Kidney glomerular epithelial cell (primary cell): ENCODE results near the gene IGFLR1.
"Not testable (repeated sequence)": the region's sequence is repeated elsewhere in the genome, so short reads cannot be mapped to it uniquely, and the experiment has no call there.

Source experiments
- DNase-seq: peaks from one replicate; lab custom pipeline; 2025; lab: John Stamatoyannopoulos, UW

Gene IGFLR1

DNA sequence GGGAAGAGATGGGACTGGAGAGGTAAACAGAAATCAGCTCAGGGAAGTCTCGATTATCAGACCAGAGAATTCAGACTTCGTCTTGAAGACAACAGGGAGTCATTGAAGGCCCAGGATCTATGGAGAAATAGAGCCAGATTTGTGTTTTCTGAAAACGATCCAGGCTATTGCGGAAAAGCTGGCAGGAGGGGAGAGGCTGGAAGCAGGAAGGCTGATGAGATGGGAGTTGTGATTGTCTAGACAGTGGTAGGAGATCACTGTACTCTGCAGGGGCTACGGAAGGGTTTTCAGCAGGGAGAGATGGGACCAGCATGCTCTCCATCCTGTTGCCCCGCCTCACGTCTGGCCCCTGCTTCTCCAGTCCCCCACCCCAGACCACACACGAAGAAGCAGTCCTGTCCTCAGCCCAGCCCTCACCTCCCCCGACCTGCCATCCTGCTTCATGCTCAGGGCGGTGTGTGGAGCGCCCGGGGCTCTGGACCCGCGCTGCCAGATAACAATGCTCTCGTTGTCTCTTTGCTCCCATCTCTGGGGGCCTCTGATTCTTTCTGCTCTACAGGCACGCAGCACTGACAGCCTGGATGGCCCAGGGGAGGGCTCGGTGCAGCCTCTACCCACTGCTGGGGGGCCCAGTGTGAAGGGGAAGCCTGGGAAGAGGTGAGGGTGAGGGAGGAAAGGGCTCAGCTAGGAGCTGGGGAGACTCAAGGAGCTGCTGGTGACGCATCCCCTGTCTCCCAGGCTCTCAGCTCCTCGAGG lies 35.0 kb upstream of the IGFLR1 start:
- no peak for DNase-seq

DNA sequence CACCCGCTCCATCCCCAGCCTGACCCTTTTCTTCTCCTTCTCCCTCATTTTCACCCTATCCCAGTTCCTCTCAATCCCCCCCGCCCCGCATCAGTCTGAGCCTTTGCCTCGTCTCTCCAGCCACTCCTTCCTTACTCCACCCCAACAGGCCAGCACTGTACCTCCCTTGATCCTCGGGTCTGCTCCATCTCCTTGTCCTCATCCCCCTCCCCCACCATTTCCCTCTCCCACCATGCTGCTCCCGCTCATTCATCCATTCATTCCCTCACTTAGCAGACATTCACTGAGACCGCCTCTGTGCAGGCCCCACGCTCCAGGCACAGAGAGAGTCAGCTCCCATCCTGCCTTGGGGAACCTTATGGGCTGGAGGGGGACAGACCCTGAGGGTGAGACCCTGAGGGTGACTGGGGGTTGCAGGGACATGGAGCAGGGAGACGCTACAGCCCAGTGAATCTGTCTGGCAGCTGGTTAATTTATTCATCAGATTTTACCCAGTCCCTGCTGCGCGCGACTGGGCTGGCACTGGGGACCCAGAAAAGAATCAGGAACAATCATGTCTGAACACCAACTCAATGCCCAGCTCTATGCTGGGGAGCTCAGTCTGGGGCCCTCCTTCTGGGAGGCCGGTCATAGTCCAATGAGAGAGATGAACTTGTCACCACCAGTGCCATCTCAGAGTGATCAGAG lies 34.0 kb upstream of the IGFLR1 start:
- no peak for DNase-seq

DNA sequence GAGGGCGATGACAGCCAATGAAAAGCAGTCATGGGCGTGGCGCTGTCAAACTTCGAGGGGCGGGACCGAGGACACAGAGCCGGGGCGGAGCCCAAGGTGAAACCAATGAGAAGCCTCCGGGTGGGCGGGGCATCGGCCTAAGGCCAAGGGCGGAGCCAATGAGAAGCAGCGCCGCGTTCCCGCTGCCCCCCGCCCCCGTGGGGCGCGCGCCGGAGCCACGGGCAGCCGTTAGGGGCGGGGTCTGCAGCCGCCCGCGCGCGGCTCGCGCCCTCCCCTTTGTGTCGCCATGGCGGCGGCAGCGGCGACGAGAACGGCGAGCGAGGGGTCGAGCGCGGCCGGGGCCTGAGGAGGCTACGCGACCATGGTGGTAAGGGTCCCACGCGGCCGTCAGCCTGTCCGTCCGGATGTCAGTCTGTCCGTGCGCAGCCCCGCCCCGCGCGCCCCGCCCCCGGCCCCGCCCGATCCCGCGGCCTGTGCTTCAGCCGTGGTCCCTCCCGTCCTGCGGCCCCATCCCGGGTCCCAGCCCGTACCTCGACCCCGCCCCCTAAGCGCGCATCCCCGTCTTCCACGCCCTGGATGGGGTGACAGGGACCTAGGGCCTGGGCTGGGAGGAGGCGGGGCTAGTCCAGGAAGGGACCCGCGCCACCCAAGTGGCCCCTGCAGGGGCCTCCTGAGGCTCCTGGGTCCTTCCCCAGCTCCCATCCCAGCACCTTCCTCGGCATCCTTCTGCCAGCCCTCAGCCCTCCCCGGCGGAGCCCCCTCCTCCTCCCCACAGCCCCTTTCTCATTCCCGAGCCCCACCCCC lies 33.2 kb upstream of the IGFLR1 start, which contains the start of gene ARHGAP33:
TSS of gene ARHGAP33 (plus strand) at position 267 of the 804 bp plus-strand sequence. CDS start at position 362, 95 bp downstream.
- DNase-seq = peak; percentile 96

DNA sequence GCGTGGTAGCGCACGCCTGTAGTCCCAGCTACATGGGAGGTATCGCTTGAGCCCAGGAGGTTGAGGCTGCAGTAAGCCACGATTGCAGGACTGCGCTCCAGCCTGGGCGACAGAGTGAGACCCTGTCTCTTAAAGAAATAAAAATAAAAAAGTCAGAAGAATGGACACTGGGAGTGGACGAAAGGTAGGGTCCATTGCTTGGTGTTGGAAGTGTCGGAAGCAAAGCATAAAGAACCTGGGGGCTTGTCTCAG lies 32.7 kb upstream of the IGFLR1 start:
- no peak for DNase-seq

DNA sequence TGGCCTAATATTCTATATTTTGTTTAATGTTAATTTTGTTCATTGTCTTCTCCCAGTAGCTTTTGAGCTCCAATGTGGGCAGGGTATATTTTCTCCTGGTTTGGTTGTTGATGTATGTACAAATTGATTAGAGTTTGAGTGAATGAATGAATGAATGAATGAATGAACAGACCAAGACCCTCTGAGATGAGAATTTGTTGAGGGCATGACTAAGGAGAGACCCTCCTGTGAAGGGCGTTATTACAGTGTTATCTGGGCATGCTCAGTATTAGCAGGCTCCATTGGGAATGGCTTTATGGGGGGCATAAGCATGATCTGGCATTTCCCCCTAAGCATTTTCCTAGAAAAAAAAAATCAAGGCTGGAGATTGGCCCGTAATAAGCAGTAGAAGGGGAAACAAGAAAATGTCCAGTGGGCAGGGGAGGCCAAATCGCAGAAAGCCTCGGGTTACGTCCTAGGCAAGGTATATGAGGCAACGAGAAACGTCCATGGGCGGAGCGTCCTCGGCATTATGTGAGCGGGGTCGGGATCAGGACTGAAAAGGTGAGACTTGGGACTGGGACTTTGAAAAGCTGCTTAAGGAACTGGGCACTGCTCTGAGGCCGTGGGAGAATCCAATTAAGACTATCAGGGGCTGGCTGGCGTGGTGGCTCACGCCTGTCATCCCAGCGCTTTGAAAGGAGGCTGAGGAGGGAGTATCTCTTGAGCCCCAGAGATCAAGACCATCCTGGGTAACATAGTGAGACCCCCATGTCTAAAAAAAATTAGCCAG lies 32.2 kb upstream of the IGFLR1 start:
- DNase-seq = no peak

DNA sequence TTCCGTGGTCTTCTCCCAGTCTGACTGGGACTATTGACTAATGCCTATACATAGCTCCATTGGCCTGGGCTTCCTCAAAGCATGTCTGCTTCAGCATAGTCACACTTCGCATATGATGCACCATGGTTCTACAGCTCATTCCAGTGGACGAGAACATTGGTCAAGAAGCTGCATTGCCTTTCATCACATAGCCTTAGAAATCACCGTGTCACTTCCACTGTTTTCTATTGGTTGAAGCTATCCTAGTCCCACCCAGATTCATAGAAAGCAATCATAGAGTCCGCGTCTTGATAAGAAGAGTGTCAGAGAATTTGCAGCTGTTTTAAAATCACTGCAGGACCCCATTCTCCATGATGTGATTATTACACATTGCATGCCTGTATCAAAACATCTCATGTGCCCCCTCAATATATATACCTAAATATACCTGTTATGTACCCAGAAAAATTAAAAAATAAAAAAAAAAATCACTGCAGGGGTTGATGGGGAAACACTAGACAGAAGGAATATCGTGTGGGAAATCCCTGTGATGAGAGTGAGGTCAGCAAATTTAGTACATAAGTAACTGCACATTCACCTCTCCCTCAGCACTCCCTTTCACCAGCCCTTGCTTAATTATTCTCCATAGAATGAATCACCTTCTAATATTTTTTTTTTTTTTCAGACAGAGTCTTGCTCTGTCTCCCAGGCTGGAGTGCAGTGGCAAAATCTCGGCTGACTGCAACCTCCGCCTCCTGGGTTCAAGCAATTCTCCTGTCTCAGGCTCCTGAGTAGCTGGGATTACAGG lies 31.0 kb upstream of the IGFLR1 start:
- peak; percentile 91 for DNase-seq

DNA sequence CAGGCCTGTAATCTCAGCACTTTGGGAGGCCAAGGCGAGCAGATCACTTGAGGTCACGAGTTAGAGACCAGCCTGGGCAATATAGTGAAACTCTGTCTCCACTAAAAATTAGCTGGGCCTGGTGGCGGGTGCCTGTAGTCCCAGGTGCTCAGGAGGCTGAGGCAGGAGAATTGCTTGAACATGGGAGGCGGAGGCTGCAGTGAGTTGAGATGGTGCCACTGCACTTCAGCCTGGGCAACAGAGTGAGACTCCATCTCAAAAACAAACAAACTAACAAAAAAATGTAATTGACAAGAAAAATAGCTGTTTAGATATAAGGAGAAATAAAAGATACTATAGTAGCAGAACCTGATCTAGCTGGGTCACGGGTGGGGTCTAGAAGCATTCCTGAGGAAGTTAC lies 30.1 kb upstream of the IGFLR1 start:
- not testable (repeated sequence) for DNase-seq

DNA sequence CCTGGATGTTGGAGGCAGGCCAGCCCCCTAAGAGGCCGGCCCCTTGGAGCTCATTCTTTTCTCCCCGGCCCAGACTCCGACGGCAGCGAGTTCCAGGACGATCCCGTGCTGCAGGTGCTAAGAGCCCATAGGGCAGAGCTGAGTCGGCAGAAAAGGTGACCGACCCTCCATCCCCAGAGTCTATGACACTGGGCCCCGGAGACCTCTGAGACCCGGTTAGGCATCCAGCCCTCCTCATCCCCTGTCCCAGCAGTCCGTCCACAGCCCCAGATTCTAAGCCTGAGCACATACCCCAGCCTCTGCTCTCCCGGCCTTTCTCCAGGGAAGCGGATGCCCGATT lies 25.8 kb upstream of the IGFLR1 start:
- no peak for DNase-seq

DNA sequence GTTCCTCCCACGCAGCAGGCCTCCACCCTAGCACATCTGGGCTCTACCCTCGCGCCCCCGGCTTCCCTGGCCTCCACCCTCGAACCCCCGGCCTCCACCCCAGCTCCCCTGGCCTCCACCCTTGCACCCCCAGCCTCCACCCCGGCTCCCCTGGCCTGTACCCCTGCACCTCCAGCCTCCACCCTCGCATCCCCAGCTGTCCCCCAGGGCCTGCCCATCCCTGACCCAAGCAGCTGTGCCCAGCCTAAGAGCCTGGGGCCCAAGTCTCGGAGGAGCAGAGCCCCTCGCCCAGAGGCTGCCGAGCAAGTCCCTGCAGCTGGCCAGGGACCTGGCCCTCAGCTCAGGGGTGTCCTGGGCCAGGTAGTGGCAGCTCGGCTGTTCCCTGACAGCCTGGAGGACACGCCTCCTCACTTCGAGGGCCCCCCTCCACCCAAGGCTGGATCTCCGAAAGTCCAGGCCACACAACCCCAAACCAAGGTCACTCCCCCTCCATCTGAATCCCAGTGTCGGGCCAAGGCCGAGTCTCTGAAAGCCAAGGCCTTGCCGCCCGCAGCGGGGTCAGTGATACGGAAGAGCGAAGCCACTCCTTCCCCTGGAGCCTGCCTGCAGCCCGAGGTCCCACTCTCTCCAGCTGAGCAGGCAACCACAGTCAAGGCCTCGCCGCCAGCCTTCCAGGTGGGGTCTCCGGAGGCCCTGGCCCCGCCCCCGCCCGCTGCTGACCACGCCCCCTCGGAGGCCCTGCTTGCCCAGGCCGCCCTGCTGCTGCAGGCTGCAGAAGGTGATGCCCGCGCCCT lies 25.2 kb upstream of the IGFLR1 start:
- DNase-seq = peak; percentile 35

DNA sequence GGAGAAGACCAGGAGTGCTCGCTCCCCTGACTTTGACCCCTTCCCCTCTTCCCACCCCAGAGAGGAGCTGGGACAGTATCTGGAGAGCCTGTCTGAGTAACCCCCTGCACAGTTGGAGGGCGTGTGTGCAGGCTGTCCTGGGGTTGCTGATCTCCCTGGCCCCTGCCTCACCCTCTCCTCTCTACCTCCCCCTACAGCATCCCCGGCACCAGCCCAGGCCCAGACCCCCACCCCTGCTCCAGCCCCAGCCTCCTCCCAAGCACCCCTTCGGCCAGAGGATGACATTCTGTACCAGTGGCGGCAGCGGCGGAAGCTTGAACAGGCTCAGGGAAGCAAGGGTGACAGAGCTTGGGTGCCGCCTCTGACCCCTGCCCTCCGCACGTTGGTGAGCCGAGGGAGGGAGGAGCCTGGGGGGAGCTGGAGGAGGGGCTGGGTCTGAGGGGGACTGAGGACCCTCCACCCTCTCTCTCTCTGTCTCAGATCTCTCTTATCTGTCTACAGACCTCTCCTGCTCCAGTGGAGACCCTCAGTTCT lies 24.4 kb upstream of the IGFLR1 start:
- no peak for DNase-seq

DNA sequence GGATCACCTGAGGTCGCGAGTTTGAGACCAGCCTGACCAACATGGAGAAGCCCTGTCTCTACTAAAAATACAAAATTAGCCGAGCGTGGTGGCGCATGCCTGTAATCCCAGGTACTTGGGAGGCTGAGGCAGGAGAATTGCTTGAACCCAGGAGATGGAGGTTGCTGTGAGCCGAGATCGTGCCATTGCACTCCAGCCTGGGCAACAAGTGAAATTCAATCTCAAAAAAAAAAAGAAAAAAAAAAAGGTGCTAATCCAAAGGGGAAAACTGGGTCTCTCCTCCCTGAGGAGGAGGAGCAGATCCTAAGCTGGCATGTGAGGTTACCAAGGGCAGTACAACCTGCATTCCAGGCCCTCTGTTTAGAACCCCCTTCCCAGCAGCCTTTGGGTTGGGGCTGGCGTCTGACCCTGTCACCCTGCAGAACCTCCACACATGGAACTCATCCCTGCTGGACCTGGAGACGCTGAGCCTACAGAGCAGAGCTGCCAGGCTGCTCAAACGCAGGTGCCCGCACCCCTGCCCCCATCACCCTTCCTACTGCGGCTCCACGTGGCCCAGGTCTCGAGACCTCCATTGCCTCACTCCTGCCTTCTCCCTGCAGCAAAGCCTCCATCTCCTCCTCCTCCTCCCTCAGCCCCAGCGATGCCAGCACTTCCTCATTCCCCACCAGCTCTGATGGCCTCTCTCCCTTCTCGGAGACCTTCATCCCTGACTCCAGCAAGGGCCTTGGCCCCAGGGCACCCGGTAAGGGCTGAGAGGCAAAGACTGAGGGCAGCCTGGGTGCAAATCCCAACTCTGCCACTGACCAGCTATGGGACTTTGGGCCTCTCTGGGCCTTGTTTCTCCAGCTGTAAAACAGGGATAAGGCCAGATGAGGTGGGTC lies 22.4 kb upstream of the IGFLR1 start:
- no peak for DNase-seq

DNA sequence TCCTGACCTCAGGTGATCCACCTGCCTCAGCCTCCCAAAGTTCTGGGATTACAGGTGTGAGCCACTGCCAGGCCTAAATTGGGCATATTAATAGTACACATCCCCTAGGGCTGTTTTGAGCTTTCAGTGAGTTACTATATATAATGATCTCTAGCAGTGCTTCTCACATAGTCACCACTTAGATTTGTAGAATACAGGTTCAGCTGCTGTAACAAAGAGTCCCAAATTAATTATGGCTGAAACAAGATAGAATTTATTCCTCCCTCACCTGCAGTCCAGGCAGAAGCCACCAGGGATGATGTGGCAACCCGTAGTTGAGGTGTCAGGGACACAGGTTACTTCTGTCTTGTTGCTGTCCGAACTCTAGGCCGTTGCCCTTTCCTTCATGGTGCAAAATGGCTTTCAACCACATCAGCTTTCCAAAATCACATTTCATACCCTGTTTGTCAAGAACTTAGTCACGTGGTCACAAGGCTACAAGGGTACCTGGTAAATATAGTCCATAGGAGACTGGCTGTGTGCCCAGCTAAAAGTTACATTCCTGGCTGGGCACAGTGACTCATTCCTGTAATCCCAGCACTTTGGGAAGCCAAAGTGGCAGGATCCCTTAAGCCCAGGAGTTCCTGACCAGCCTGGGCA lies 18.6 kb upstream of the IGFLR1 start:
- DNase-seq = no peak

DNA sequence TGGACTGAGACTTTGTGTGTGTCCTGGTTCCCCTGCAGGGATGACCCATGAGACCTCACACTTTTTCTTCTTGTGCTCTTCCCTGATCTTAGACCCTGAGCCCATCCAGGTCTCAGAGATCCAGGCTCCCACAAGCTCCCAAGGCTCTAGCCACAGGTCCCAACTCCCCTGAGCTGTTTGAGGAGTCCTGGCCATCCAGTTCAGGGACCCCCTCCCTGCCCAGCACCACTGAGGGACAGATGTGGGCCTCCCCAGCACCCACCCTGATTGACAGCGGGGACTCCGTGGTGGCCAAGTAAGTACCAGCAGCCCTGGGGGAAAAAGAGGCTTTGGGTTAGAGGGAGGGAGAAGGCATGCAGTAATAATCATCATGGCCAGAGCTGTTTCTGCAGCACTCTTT lies 17.4 kb upstream of the IGFLR1 start:
- no peak for DNase-seq

DNA sequence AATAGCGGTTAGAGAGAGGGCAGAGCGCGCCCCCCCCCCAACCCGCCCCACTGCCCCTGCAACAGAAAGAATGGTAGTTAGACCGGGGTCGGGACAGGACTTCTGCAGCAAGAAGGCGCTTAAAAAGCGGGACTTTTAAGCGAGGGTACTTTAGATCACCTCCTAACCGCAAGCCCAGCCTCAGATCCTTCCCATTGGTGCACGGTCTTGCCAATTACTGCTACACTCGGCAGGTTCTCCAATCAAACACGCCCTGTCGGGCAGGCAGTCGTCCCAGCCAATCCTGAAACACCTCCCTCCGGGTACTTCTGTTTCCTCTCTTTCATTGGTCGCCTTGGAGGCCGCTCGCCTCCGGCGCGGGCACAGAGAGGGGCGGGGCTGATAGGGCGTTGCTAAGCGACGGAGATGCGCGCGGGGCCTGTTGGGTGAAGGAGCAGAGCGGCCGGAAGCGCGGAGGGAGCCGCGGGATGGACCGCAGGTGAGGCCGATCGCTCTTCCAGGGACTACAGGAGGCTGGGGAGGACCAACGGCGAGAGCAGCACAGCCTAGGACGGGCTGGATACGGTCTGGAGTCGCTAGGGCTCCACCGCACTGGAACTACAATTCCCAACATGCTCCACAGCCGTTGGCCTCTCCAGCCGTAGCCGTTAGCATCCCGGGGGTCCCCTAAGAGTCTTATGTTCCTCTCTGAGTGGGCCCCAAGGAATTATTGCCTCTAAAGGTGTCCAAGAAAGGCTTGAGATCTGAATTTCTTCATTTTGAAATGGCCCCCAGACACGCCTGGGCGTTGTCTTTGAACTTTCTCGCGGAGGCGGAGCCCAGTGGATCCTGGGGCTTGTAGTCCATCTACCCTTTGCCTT lies 15.7 kb upstream of the IGFLR1 start, which contains the start of gene PROSER3:
TSS of gene PROSER3 (plus strand) at position 428 of the 860 bp plus-strand sequence. CDS start at position 468, 40 bp downstream.
- DNase-seq = peak; percentile 98

DNA sequence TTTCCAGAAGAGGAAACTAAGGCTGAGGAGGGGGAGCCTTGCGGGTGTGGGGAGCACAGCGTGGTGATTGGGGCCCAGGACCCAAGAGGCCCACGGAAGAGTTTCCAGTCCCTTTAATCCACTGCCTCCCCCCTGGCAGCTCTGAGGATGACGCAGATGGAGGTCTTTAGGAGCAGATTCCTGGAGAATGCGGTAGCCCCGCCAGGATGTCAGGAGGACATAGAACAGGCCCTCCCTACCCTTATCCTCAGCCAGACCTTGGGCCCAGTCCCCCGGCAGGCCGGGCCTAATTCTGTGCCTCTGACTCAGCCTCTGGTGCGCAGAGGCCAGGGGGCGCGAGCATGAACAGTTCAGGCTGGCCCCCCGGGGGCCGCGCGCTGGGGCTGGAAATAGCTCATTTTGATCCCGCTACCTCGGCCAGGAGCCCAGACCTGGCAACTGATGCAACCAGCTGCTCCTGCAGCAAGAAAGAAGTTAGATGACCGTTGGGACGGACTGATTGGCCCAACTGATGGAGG lies 15.0 kb upstream of the IGFLR1 start:
- DNase-seq = peak; percentile 74

DNA sequence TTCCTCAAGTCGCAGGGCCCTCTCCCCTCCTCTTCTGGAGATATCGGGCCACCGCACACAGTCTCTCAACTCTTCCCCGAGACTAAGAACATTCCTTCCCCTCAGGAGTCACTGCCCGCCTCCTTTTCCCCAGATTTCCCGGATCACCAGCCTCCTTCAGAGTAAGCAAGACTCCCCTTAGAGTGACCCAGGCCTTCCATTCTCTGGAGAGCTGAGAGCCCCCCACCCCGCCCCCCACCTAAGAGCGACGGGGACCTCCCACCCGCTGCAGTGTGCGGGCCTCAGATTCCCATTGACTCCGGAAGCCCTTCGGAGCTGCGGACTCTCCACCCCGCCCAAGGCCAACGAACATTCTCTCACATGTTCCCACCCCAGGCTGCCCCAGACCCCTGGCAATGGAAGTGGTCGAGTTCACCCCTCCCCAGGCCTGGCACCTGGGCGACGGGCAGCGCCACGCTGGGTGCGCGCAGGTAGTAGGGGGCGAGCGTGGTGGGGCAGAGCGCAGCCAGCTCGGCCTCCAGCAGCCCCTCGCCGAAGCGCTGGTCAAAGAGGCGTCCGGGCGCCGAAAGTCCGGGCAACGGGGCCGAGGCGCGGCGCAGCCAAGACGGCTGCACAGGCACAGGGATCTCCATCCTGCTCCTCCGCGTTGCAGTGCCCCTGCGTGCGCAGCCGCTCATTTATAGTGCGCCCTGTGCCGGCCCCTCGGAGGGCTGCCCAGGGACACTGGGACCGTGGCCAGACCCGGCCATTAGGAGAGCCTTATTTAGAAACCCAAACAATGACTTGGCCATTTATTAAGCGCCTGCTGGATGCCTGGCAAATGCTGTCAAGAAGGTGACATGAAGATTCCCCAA lies 14.4 kb upstream of the IGFLR1 start, which contains the start of gene HSPB6:
TSS of gene HSPB6 (minus strand) at position 653 of the 854 bp plus-strand sequence. CDS start at position 632, 21 bp downstream.
- no peak for DNase-seq
